ENCODE results near the gene RXFP4. TPM values are rescaled to one million over a fixed set of nuclear protein-coding genes. Genes with fewer than 3 reads are reported as not detected.

The RXFP4 gene
- total RNA-seq, 4 donors from 2014 or later = 0.80 to 11.6 (median 2.5) TPM

DNA sequence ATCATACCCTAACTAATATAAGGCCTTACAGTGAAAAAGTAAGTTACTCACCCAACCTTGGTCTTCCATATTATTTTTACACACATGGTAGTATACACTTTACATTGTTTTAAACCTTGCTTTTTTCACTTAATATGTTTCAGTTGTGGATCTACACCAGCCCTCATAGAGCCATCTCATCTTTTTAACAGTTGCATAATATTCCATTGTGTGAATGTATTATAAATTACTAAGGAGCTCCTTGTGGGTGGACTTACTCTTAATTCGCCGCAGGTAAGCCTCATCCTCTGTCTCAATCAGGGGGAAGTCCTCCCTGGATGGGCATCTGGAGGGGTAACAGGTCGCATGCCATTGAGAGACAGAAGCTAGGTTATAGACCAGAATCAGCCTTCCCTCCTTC, 13.2 kb downstream of the RXFP4 start:
- intact Hi-C loops (cut with DNase I; ENCODE audit: low total_unique reads) (no loop called here), in situ Hi-C loops (cut with MboI; ENCODE audit: low pct_ligation_motif_present in 1 of 4, low pct_unique_long_range_greater_than_20kb in 1 of 4, low sequenced_read_pairs in 3 of 4) (no loop called here)
- 86 to 98% methylated on average over 1 to 3 of the region's 3 CpGs for WGBS, 2 donors (ENCODE audit: low coverage in 1 of 2)
- Histone ChIP-seq H3K9me3 (no peaks in the 10 kb centered on the region), H3K27ac (no peak overlapping the region), H3K36me3 (peaks cover 0 to 87% (median 42%) of the 10 kb centered on the region in 4 donors), H3K27me3 (no peaks in the 10 kb centered on the region), H3K4me3 (no peak overlapping the region), H3K4me1 (no peaks in the 10 kb centered on the region)
- no peak for TF ChIP-seq POLR2AphosphoS5 (IDR thresholded peaks at IDR 0.05)
- TF ChIP-seq POLR2A (IDR thresholded peaks at IDR 0.05) = no peak
- TF ChIP-seq, protein P1, sequence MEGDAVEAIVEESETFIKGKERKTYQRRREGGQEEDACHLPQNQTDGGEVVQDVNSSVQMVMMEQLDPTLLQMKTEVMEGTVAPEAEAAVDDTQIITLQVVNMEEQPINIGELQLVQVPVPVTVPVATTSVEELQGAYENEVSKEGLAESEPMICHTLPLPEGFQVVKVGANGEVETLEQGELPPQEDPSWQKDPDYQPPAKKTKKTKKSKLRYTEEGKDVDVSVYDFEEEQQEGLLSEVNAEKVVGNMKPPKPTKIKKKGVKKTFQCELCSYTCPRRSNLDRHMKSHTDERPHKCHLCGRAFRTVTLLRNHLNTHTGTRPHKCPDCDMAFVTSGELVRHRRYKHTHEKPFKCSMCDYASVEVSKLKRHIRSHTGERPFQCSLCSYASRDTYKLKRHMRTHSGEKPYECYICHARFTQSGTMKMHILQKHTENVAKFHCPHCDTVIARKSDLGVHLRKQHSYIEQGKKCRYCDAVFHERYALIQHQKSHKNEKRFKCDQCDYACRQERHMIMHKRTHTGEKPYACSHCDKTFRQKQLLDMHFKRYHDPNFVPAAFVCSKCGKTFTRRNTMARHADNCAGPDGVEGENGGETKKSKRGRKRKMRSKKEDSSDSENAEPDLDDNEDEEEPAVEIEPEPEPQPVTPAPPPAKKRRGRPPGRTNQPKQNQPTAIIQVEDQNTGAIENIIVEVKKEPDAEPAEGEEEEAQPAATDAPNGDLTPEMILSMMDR (IDR thresholded peaks at IDR 0.05) = no peak
- no peak for TF ChIP-seq EP300 (IDR thresholded peaks at IDR 0.05; ENCODE audit: low read depth)
- DNase-seq = no peak

GRCh38 chr1:155957411-155957915, 16.0 kb downstream of the RXFP4 start:
- 98 to 100% methylated on average over 1 to 12 of the region's 12 CpGs for WGBS, 2 donors (ENCODE audit: low coverage in 1 of 2)
- intact Hi-C loops (cut with DNase I; ENCODE audit: low total_unique reads) = no loop called here
- no peaks in the 10 kb centered on the region for H3K9me3 ChIP-seq
- TF ChIP-seq POLR2AphosphoS5 (IDR thresholded peaks at IDR 0.05) = no peak
- TF ChIP-seq POLR2A (IDR thresholded peaks at IDR 0.05) = no peak
- TF ChIP-seq, protein P1 (IDR thresholded peaks at IDR 0.05) = no peak
- no peak overlapping the region for H3K4me3 ChIP-seq
- in situ Hi-C loops (cut with MboI; ENCODE audit: low pct_ligation_motif_present in 1 of 4, low pct_unique_long_range_greater_than_20kb in 1 of 4, low sequenced_read_pairs in 3 of 4) = no loop called here
- H3K36me3 ChIP-seq = peaks cover 0 to 86% (median 40%) of the 10 kb centered on the region in 4 donors
- H3K27ac ChIP-seq = no peak overlapping the region
- DNase-seq = no peak
- no peaks in the 10 kb centered on the region for H3K27me3 ChIP-seq
- peaks cover 0 to 7% (median under 1%) of the 10 kb centered on the region in 4 donors for H3K4me1 ChIP-seq

- no peak for TF ChIP-seq POLR2AphosphoS5 (IDR thresholded peaks at IDR 0.05)
- no peak for TF ChIP-seq EP300 (IDR thresholded peaks at IDR 0.05; ENCODE audit: low read depth)
- TF ChIP-seq POLR2A (IDR thresholded peaks at IDR 0.05) = no peak
- TF ChIP-seq, protein P1 (IDR thresholded peaks at IDR 0.05) = no peak
- Histone ChIP-seq H3K4me3 (no peak overlapping the region), H3K27ac (peak overlapping the region in 2 of 4 donors; percentile 43 to 46), H3K27me3 (no peaks in the 10 kb centered on the region), H3K4me1 (peaks cover 0 to 17% (median 5%) of the 10 kb centered on the region in 4 donors), H3K36me3 (peaks cover 0 to 88% (median 41%) of the 10 kb centered on the region in 4 donors), H3K9me3 (no peaks in the 10 kb centered on the region)
- DNase-seq = no peak
- in situ Hi-C loops (cut with MboI; ENCODE audit: low pct_ligation_motif_present in 1 of 4, low pct_unique_long_range_greater_than_20kb in 1 of 4, low sequenced_read_pairs in 3 of 4) (no loop called here), intact Hi-C loops (cut with DNase I; ENCODE audit: low total_unique reads) (no loop called here)
- 70 to 73% methylated on average over 3 of the region's 3 CpGs for WGBS, 2 donors (ENCODE audit: low coverage in 1 of 2)
Measured at GRCh38 chr1:155960081-155960745, 18.8 kb downstream of the RXFP4 start.

DNA sequence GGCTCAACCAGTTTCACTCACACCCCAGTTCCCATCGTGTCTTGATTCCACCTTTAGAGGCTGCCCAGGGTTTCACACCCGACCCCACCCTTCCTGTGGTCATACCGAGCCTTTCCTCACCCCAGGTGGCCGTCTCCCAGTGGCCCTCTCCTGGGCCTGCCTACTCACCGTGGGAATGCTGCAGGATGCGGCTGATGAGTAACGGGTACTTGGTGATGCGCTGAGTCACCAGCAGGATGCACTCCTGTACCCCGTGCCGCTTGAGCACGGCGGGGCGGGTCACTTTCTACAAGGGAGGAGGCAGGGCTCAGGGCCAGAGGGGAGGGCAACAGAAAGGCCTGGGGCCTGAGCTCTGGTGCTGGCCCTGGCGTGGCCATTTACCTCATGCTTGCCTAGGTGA, 20.5 kb downstream of the RXFP4 start:
- H3K9me3 ChIP-seq = no peaks in the 10 kb centered on the region
- H3K36me3 ChIP-seq = peaks cover 0 to 85% (median 38%) of the 10 kb centered on the region in 4 donors
- H3K4me1 ChIP-seq = peaks cover 0 to 17% (median 6%) of the 10 kb centered on the region in 4 donors
- H3K27me3 ChIP-seq = no peaks in the 10 kb centered on the region
- in situ Hi-C loops (cut with MboI; ENCODE audit: low pct_ligation_motif_present in 1 of 4, low pct_unique_long_range_greater_than_20kb in 1 of 4, low sequenced_read_pairs in 3 of 4) = no loop called here
- H3K4me3 ChIP-seq = no peak overlapping the region
- H3K27ac ChIP-seq = peak overlapping the region; percentile 4 to 53 (median 36)
- TF ChIP-seq, protein P1 (IDR thresholded peaks at IDR 0.05) = peak in 1 of 5 experiments; percentile 9
- no peak for TF ChIP-seq POLR2AphosphoS5 (IDR thresholded peaks at IDR 0.05)
- WGBS, 2 donors (ENCODE audit: low coverage in 1 of 2) = 60% methylated on average over 14 of the region's 14 CpGs; no CpG with 5 or more reads in 1 of the 2 donors
- intact Hi-C loops (cut with DNase I; ENCODE audit: low total_unique reads) = no loop called here
- peak; percentile 43 for DNase-seq

Data from transverse colon (tissue), 4 donors.